Endothelial cell (in vitro differentiated cells): ENCODE data around the gene MYO18B. TPM values are rescaled to one million over a fixed set of nuclear protein-coding genes. Genes with fewer than 3 reads are reported as not detected.

Experiments
- DNase-seq: peaks from one replicate; pipeline ENCODE4 v3.0.0; 2021; ENCODE audit warnings: low spot score
- H3K27ac Mint-ChIP-seq: one replicate; pipeline ENCODE4 v1.8.0; 2021; ENCODE audit warnings: mixed read lengths, inconsistent platforms; ENCODE audit not compliant: unreplicated experiment
- H3K27me3 Mint-ChIP-seq: one replicate; pipeline ENCODE4 v1.8.0; 2021; ENCODE audit warnings: mild to moderate bottlenecking, moderate library complexity, mixed read lengths, inconsistent platforms; ENCODE audit not compliant: unreplicated experiment
- H3K36me3 Mint-ChIP-seq: one replicate; pipeline ENCODE4 v1.8.0; 2021; ENCODE audit warnings: mild to moderate bottlenecking, low read depth, mixed read lengths, inconsistent platforms; ENCODE audit not compliant: unreplicated experiment
- H3K4me1 Mint-ChIP-seq: one replicate; pipeline ENCODE4 v1.8.0; 2021; ENCODE audit warnings: mild to moderate bottlenecking, mixed read lengths, inconsistent platforms; ENCODE audit not compliant: unreplicated experiment
- H3K4me3 Mint-ChIP-seq: one replicate; pipeline ENCODE4 v1.8.0; 2021; ENCODE audit warnings: mild to moderate bottlenecking, mixed read lengths, inconsistent platforms; ENCODE audit not compliant: unreplicated experiment
- H3K9me3 Mint-ChIP-seq: one replicate; pipeline ENCODE4 v1.8.0; 2021; ENCODE audit warnings: mixed read lengths, inconsistent platforms; ENCODE audit not compliant: unreplicated experiment
- CTCF ChIP-seq: fragments of 200-600 bp; sonication (generic); IDR thresholded peaks from one replicate; pipeline ENCODE4 v1.5.0; 2021; ENCODE audit warnings: antibody characterized with exemption; ENCODE audit not compliant: unreplicated experiment
- total RNA-seq: library from RNA; stranded (reverse); fragmentation: NEBNext Ultra II Directional; extraction: Animal tissue kit (Norgen Biotek cat#: 25700); gene quantifications from one replicate; pipeline ENCODE4 v1.2.1, GENCODE V29; 2021; ENCODE audit not compliant: unreplicated experiment

The MYO18B gene
- total RNA-seq, 1 donor from 2014 or later, result not detected

- TF ChIP-seq CTCF, result no peak
- H3K27me3 Mint-ChIP-seq, result peaks cover 9% of the 10 kb centered on the region
These were observed 5.4 kb downstream of the MYO18B start for GRCh38 chr22:25747245-25747944.

GRCh38 chr22:25748140-25748539 lies 6.2 kb downstream of the MYO18B start:
- Mint-ChIP-seq H3K9me3 (no peaks in the 10 kb centered on the region), H3K27me3 (peaks cover 9% of the 10 kb centered on the region), H3K4me3 (no peak overlapping the region), H3K27ac (no peak overlapping the region), H3K4me1 (no peaks in the 10 kb centered on the region), H3K36me3 (no peaks in the 10 kb centered on the region)
- no peak for TF ChIP-seq CTCF
- no peak for DNase-seq

More at GRCh38 chr22:25747245-25747944, 5.4 kb downstream of the MYO18B start:
- Mint-ChIP-seq H3K4me3 (no peak overlapping the region), H3K27ac (no peak overlapping the region), H3K4me1 (no peaks in the 10 kb centered on the region), H3K36me3 (no peaks in the 10 kb centered on the region), H3K9me3 (no peaks in the 10 kb centered on the region)
- no peak for DNase-seq

GRCh38 chr22:25748704-25749103 lies 6.7 kb downstream of the MYO18B start:
- TF ChIP-seq CTCF, result no peak
- no peak overlapping the region for H3K4me3 Mint-ChIP-seq
- H3K36me3 Mint-ChIP-seq, result no peaks in the 10 kb centered on the region
- H3K27me3 Mint-ChIP-seq, result peaks cover 7% of the 10 kb centered on the region
- H3K9me3 Mint-ChIP-seq, result no peaks in the 10 kb centered on the region
- H3K4me1 Mint-ChIP-seq, result no peaks in the 10 kb centered on the region
- no peak overlapping the region for H3K27ac Mint-ChIP-seq
- DNase-seq, result no peak

GRCh38 chr22:25749420-25750169 lies 7.6 kb downstream of the MYO18B start:
- no peaks in the 10 kb centered on the region for H3K9me3 Mint-ChIP-seq
- no peak for DNase-seq
- no peaks in the 10 kb centered on the region for H3K4me1 Mint-ChIP-seq
- no peaks in the 10 kb centered on the region for H3K36me3 Mint-ChIP-seq
- H3K27ac Mint-ChIP-seq, result no peak overlapping the region
- TF ChIP-seq CTCF, result no peak
- H3K27me3 Mint-ChIP-seq, result peaks cover 7% of the 10 kb centered on the region
- no peak overlapping the region for H3K4me3 Mint-ChIP-seq

- no peak for DNase-seq
- no peaks in the 10 kb centered on the region for H3K36me3 Mint-ChIP-seq
- H3K9me3 Mint-ChIP-seq, result no peaks in the 10 kb centered on the region
- H3K27ac Mint-ChIP-seq, result no peak overlapping the region
- no peak overlapping the region for H3K4me3 Mint-ChIP-seq
- H3K4me1 Mint-ChIP-seq, result no peaks in the 10 kb centered on the region
- TF ChIP-seq CTCF, result no peak
- peaks cover 9% of the 10 kb centered on the region for H3K27me3 Mint-ChIP-seq
These were observed 8.7 kb downstream of the MYO18B start for GRCh38 chr22:25750569-25751173.
